ENCODE measurements around the gene RRN3.
"Not testable (repeated sequence)": the region's sequence is repeated elsewhere in the genome, so short reads cannot be mapped to it uniquely, and the experiment has no call there.

DNA sequence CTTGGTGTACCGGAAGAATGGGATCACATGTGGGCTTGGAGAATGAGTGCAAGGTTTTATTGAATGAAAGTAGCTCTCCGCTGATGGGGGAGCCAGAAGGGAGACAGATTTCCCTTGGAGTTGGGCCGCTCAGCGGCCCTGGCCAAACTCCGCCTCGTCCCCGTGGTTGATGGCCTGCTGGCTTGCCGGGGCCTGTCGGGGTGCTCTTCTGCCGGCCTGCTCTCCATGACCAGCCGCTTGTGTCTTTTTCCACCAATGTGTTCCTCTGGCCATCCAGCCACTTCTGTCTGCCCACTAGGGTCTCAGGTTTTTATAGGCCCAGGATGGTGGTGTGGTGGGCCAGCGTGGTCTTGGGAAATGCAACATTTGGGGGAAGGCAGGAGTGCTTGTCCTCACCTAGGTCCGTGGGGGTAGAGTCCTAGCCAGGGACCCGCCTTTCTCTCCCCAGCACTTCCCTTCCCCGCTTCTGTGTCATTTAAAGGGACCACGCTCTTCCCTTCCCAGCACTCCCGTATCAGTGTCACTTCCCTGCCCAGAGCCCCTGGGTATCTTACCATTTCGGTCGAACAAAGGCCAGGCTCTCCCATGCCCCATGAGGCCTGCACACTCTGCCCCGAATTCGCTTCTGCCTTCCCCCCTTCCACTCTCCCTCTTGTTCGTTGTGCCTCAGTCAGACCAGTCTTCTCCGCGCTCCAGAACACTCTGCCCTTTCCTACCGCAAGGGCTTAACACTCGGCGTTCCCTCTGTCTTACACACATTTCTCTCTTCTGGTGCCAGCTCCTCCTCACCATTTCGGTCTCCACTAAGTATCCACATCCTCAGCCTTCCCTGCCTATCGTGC, 66.3 kb downstream of the RRN3 start:
- not testable (repeated sequence) for TF ChIP-seq POLR2A (IDR thresholded peaks at IDR 0.05; ENCODE audit: low read depth, low read length); EZH2 (IDR thresholded peaks at IDR 0.05; ENCODE audit: borderline replicate concordance, low read depth, low read length, severe bottlenecking)
- TF ChIP-seq, protein P1, sequence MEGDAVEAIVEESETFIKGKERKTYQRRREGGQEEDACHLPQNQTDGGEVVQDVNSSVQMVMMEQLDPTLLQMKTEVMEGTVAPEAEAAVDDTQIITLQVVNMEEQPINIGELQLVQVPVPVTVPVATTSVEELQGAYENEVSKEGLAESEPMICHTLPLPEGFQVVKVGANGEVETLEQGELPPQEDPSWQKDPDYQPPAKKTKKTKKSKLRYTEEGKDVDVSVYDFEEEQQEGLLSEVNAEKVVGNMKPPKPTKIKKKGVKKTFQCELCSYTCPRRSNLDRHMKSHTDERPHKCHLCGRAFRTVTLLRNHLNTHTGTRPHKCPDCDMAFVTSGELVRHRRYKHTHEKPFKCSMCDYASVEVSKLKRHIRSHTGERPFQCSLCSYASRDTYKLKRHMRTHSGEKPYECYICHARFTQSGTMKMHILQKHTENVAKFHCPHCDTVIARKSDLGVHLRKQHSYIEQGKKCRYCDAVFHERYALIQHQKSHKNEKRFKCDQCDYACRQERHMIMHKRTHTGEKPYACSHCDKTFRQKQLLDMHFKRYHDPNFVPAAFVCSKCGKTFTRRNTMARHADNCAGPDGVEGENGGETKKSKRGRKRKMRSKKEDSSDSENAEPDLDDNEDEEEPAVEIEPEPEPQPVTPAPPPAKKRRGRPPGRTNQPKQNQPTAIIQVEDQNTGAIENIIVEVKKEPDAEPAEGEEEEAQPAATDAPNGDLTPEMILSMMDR (IDR thresholded peaks at IDR 0.05; ENCODE audit: extremely low read depth in 1 of 2, insufficient read depth in 1 of 2, low read depth in 1 of 2, low read length in 2 of 2): not testable (repeated sequence)
